Measurements from ENCODE around the gene KIF20B. TPM values are rescaled to one million over a fixed set of nuclear protein-coding genes. Genes with fewer than 3 reads are reported as not detected.

Gene KIF20B
- total and polyA plus RNA-seq, 4 donors = 0.91 to 12.9 (median 1.3) TPM

DNA sequence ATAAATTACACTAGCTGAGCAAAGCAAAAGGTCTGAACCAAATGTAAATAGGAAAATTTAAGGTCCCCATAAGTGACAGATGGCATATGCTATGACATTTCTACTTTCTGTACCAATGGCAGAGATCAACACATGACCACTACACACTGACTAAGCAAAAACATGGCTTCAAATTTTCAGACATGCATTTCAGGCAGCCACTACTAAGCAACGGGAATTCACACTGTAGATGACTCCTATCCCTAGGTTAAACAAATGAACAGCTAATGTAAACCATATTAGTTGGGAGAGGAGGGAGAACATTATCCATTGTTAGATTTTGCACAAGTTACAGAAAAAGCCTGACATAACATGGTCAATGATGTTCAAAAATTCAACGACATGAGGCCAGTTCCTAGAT, 11.4 kb upstream of the KIF20B start:
- Histone ChIP-seq H3K27me3 (ENCODE audit: control insufficient read depth in 4 of 4, insufficient read depth in 4 of 4, low read length in 3 of 4) (no peaks in the 10 kb centered on the region), H3K9ac (ENCODE audit: low read depth in 1 of 2, low read length in 2 of 2) (no peak overlapping the region), H3K4me3 (ENCODE audit: low read depth in 1 of 3, low read length in 3 of 3) (no peak overlapping the region), H3K27ac (ENCODE audit: low read depth in 1 of 2, low read length in 2 of 2) (no peak overlapping the region), H3K4me1 (ENCODE audit: control insufficient read depth in 4 of 4, insufficient read depth in 4 of 4, low read length in 3 of 4) (no peaks in the 10 kb centered on the region), H3K36me3 (ENCODE audit: control insufficient read depth in 4 of 4, insufficient read depth in 3 of 4, low read depth in 1 of 4, low read length in 3 of 4) (no peaks in the 10 kb centered on the region), H3K9me3 (ENCODE audit: control insufficient read depth in 4 of 4, low read length in 3 of 4) (no peaks in the 10 kb centered on the region)
- 55% methylated on average over 2 of the region's 2 CpGs for WGBS
- TF ChIP-seq EGR1 (IDR thresholded peaks at IDR 0.05; ENCODE audit: low read depth in 2 of 2) (no peak), NR2F2 (IDR thresholded peaks at IDR 0.05) (no peak), GABPA (IDR thresholded peaks at IDR 0.05 in 1 of 2, conservative IDR thresholded peaks at IDR 0.05 in 1 of 2) (no peak), RAD21 (IDR thresholded peaks at IDR 0.05) (no peak), HNF4A (conservative IDR thresholded peaks at IDR 0.05) (no peak)
- TF ChIP-seq, protein P1, sequence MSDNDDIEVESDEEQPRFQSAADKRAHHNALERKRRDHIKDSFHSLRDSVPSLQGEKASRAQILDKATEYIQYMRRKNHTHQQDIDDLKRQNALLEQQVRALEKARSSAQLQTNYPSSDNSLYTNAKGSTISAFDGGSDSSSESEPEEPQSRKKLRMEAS (IDR thresholded peaks at IDR 0.05) = no peak
- TF ChIP-seq, protein P2, sequence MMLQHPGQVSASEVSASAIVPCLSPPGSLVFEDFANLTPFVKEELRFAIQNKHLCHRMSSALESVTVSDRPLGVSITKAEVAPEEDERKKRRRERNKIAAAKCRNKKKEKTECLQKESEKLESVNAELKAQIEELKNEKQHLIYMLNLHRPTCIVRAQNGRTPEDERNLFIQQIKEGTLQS (IDR thresholded peaks at IDR 0.05) = no peak
- no peak for DNase-seq (ENCODE audit: low spot score)

GRCh38 chr10:89692416-89692815, 9.0 kb upstream of the KIF20B start:
- H3K27me3 ChIP-seq (ENCODE audit: control insufficient read depth in 4 of 4, insufficient read depth in 4 of 4, low read length in 3 of 4) = no peaks in the 10 kb centered on the region
- DNase-seq (ENCODE audit: low spot score) = no peak
- WGBS = 74% methylated on average over 4 of the region's 4 CpGs
- no peaks in the 10 kb centered on the region for H3K9me3 ChIP-seq (ENCODE audit: control insufficient read depth in 4 of 4, low read length in 3 of 4)
- H3K9ac ChIP-seq (ENCODE audit: low read depth in 1 of 2, low read length in 2 of 2) = no peak overlapping the region
- H3K27ac ChIP-seq (ENCODE audit: low read depth in 1 of 2, low read length in 2 of 2) = no peak overlapping the region
- TF ChIP-seq FOXA2 (IDR thresholded peaks at IDR 0.05) (no peak), HNF4G (IDR thresholded peaks at IDR 0.05) (no peak), REST (IDR thresholded peaks at IDR 0.05) (no peak), EGR1 (IDR thresholded peaks at IDR 0.05; ENCODE audit: low read depth in 2 of 2) (no peak), YY1 (IDR thresholded peaks at IDR 0.05) (no peak), RAD21 (IDR thresholded peaks at IDR 0.05) (no peak), NR2F2 (IDR thresholded peaks at IDR 0.05) (no peak), FOXA1 (IDR thresholded peaks at IDR 0.05) (no peak), GABPA (IDR thresholded peaks at IDR 0.05 in 1 of 2, conservative IDR thresholded peaks at IDR 0.05 in 1 of 2) (no peak), JUND (IDR thresholded peaks at IDR 0.05) (no peak), TAF1 (conservative IDR thresholded peaks at IDR 0.05) (no peak), SP1 (IDR thresholded peaks at IDR 0.05) (no peak), ZBTB33 (IDR thresholded peaks at IDR 0.05) (no peak), HNF4A (conservative IDR thresholded peaks at IDR 0.05) (no peak), RXRA (IDR thresholded peaks at IDR 0.05) (no peak)
- TF ChIP-seq, protein P1 (IDR thresholded peaks at IDR 0.05) = no peak
- TF ChIP-seq, protein P3, sequence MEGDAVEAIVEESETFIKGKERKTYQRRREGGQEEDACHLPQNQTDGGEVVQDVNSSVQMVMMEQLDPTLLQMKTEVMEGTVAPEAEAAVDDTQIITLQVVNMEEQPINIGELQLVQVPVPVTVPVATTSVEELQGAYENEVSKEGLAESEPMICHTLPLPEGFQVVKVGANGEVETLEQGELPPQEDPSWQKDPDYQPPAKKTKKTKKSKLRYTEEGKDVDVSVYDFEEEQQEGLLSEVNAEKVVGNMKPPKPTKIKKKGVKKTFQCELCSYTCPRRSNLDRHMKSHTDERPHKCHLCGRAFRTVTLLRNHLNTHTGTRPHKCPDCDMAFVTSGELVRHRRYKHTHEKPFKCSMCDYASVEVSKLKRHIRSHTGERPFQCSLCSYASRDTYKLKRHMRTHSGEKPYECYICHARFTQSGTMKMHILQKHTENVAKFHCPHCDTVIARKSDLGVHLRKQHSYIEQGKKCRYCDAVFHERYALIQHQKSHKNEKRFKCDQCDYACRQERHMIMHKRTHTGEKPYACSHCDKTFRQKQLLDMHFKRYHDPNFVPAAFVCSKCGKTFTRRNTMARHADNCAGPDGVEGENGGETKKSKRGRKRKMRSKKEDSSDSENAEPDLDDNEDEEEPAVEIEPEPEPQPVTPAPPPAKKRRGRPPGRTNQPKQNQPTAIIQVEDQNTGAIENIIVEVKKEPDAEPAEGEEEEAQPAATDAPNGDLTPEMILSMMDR (IDR thresholded peaks at IDR 0.05; ENCODE audit: low read depth, low read length, missing input control) = no peak
- TF ChIP-seq, protein P2 (IDR thresholded peaks at IDR 0.05) = no peak
- no peaks in the 10 kb centered on the region for H3K4me1 ChIP-seq (ENCODE audit: control insufficient read depth in 4 of 4, insufficient read depth in 4 of 4, low read length in 3 of 4)
- no peaks in the 10 kb centered on the region for H3K36me3 ChIP-seq (ENCODE audit: control insufficient read depth in 4 of 4, insufficient read depth in 3 of 4, low read depth in 1 of 4, low read length in 3 of 4)
- no peak overlapping the region for H3K4me3 ChIP-seq (ENCODE audit: low read depth in 1 of 3, low read length in 3 of 3)

Data from liver (tissue), 9 donors.